Neural progenitor cell (in vitro differentiated cells): ENCODE data around the gene NKAIN4. TPM values are rescaled to one million over a fixed set of nuclear protein-coding genes. Genes with fewer than 3 reads are reported as not detected.

ENCODE experiments used
- DNase-seq: peaks from one replicate; pipeline ENCODE4 v3.0.0-alpha.2; 2016; ENCODE audit warnings: low spot score
- H2AFZ ChIP-seq: fragments of 200-600 bp; sonication (generic); replicated peaks from 2 replicates; pipeline ENCODE4 v1.6.1; 2016; ENCODE audit warnings: antibody characterized with exemption
- H3F3A ChIP-seq: fragments of 200-600 bp; sonication (generic); 2 replicates; pipeline ENCODE4 v1.6.1; 2016; ENCODE audit warnings: antibody characterized with exemption, low read depth
- H3K27ac ChIP-seq: fragments of 200-600 bp; sonication (generic); 2 replicates; pipeline ENCODE4 v1.5.1; 2016; ENCODE audit warnings: mild to moderate bottlenecking
- H3K27me3 ChIP-seq: fragments of 200-600 bp; sonication (generic); 2 replicates; pipeline ENCODE4 v1.6.1; 2016; ENCODE audit warnings: mild to moderate bottlenecking, moderate library complexity
- H3K36me3 ChIP-seq: fragments of 200-600 bp; sonication (generic); 2 replicates; pipeline ENCODE4 v1.5.1; 2016
- H3K4me1 ChIP-seq: fragments of 200-600 bp; sonication (generic); 2 replicates; pipeline ENCODE4 v1.6.1; 2016; ENCODE audit warnings: mixed run types
- H3K4me2 ChIP-seq: fragments of 200-600 bp; sonication (generic); 2 replicates; pipeline ENCODE4 v1.6.1; 2016
- H3K4me3 ChIP-seq: fragments of 200-600 bp; sonication (generic); 2 replicates; pipeline ENCODE4 v1.5.1; 2016
- H3K79me2 ChIP-seq: fragments of 200-600 bp; sonication (generic); 2 replicates; pipeline ENCODE4 v1.6.1; 2016; ENCODE audit warnings: low read depth
- H3K9ac ChIP-seq: fragments of 200-600 bp; sonication (generic); 2 replicates; pipeline ENCODE4 v1.6.1; 2016
- H3K9me3 ChIP-seq: fragments of 200-600 bp; sonication (generic); 2 replicates; pipeline ENCODE4 v1.5.1; 2016; ENCODE audit warnings: low read depth
- H4K20me1 ChIP-seq: fragments of 200-600 bp; sonication (generic); 2 replicates; pipeline ENCODE4 v1.6.1; 2016; ENCODE audit warnings: low read depth
- H3K27ac Mint-ChIP-seq: 3 replicates; pipeline ENCODE4 v1.8.0; 2021; ENCODE audit warnings: mixed read lengths
- H3K27me3 Mint-ChIP-seq: 2 replicates; pipeline ENCODE4 v1.8.0; 2022; ENCODE audit warnings: low read depth, mild to moderate bottlenecking, inconsistent platforms, moderate library complexity, mixed read lengths; ENCODE audit not compliant: insufficient read depth
- H3K36me3 Mint-ChIP-seq: 3 replicates; pipeline ENCODE4 v1.8.0; 2021; ENCODE audit warnings: mixed read lengths
- H3K4me1 Mint-ChIP-seq: 3 replicates; pipeline ENCODE4 v1.8.0; 2021; ENCODE audit warnings: mixed read lengths
- H3K4me3 Mint-ChIP-seq: 3 replicates; pipeline ENCODE4 v1.8.0; 2021; ENCODE audit warnings: mild to moderate bottlenecking, moderate library complexity, mixed read lengths
- H3K9me3 Mint-ChIP-seq: 3 replicates; pipeline ENCODE4 v1.8.0; 2020; ENCODE audit warnings: mixed read lengths
- EZH2 ChIP-seq: fragments of 200-600 bp; sonication (generic); IDR thresholded peaks from 2 replicates; pipeline ENCODE4 v1.6.1; 2017; ENCODE audit warnings: antibody characterized with exemption, mild to moderate bottlenecking, moderate library complexity
- EZH2phosphoT487 ChIP-seq: fragments of 200-600 bp; sonication (generic); IDR thresholded peaks from 2 replicates; pipeline ENCODE4 v1.6.1; 2017; ENCODE audit warnings: antibody characterized with exemption
- total RNA-seq: library from RNA; depleted of rRNA; stranded (reverse); fragments of >200 nt; gene quantifications from 2 replicates; pipeline ENCODE4 v1.2.3, GENCODE V29; 2015; ENCODE audit warnings: low replicate concordance
- TF ChIP-seq, protein P1 (sequence below): fragments of 200-600 bp; sonication (generic); IDR thresholded peaks from 2 replicates; pipeline ENCODE4 v1.5.1; 2017; ENCODE audit warnings: antibody characterized with exemption, mild to moderate bottlenecking

The NKAIN4 gene
- total RNA-seq, 1 donor from 2014 or later = 9.7 TPM

DNA sequence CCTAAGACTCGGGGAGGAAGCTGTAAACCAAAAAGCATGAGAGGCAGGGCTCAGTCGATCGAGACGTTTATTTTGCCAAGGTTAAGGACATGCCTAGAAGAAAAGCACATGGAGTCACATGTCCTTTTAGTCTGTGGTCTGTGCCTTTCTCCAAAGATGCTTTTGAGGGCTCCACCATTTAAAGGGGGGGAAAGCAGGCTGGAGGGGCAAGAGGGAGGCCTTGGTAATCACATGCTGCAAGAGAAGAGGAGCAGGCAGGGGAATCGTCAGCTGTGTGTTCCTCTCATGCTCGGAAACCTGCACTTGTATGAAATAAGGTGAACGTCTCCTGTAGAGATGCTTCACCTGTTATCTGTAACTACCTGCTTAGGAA is 29.2 kb downstream of the NKAIN4 start:
- TF ChIP-seq EZH2 (no peak), EZH2phosphoT487 (no peak)
- TF ChIP-seq, protein P1, sequence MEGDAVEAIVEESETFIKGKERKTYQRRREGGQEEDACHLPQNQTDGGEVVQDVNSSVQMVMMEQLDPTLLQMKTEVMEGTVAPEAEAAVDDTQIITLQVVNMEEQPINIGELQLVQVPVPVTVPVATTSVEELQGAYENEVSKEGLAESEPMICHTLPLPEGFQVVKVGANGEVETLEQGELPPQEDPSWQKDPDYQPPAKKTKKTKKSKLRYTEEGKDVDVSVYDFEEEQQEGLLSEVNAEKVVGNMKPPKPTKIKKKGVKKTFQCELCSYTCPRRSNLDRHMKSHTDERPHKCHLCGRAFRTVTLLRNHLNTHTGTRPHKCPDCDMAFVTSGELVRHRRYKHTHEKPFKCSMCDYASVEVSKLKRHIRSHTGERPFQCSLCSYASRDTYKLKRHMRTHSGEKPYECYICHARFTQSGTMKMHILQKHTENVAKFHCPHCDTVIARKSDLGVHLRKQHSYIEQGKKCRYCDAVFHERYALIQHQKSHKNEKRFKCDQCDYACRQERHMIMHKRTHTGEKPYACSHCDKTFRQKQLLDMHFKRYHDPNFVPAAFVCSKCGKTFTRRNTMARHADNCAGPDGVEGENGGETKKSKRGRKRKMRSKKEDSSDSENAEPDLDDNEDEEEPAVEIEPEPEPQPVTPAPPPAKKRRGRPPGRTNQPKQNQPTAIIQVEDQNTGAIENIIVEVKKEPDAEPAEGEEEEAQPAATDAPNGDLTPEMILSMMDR = no peak
- H4K20me1 ChIP-seq = no peaks in the 10 kb centered on the region
- H3K4me3 Mint-ChIP-seq = no peak overlapping the region
- H3K27me3 Mint-ChIP-seq = peaks cover 24% of the 10 kb centered on the region
- peaks cover 43% of the 10 kb centered on the region for H3K4me1 Mint-ChIP-seq
- no peaks in the 10 kb centered on the region for H3K9me3 Mint-ChIP-seq
- no peaks in the 10 kb centered on the region for H3K79me2 ChIP-seq
- no peak overlapping the region for H3K4me2 ChIP-seq
- no peaks in the 10 kb centered on the region for H3K36me3 ChIP-seq
- H3K4me3 ChIP-seq = no peak overlapping the region
- H3K36me3 Mint-ChIP-seq = no peaks in the 10 kb centered on the region
- peaks cover 22% of the 10 kb centered on the region for H3F3A ChIP-seq
- H2AFZ ChIP-seq = no peak overlapping the region
- no peak overlapping the region for H3K27ac ChIP-seq
- DNase-seq = no peak
- no peaks in the 10 kb centered on the region for H3K9me3 ChIP-seq
- H3K4me1 ChIP-seq = peaks cover 24% of the 10 kb centered on the region
- peak overlapping the region; percentile 78 for H3K27ac Mint-ChIP-seq
- no peak overlapping the region for H3K9ac ChIP-seq
- peaks cover 7% of the 10 kb centered on the region for H3K27me3 ChIP-seq

DNA sequence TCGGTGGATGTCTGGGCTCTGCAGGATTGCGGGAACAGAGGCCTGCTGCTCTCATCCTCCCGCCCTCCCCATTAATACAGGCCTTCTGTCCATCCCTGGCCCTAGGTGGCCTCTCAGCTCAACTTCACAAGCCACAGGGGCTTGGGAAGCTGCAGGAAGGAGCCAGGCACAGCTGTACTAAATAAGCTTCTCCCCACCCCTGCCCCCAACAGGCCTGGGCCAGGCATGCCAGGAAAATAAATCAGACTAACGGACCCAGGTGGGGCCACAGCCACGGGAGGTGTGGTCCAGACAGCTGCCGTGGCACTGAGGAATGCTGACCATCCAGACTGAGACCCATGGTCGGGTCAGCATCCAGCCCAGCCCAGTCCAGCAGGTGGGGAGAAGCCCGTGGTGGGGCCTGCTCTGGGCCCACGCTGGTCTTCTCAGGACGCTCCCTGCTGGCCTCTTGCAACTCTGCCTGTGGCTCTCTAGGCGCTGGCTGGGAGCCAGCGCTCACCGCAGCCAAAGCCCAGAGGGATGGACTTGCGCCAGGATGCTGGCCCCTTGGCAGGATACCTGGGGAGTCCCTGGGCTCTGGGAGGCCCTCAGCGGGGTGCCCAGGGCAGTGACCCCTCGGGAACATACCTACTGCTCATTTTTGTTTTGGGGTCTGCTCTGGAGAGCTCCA is 29.7 kb downstream of the NKAIN4 start:
- Mint-ChIP-seq H3K27ac (peak overlapping the region; percentile 74), H3K4me1 (peaks cover 40% of the 10 kb centered on the region), H3K27me3 (peaks cover 25% of the 10 kb centered on the region), H3K9me3 (no peaks in the 10 kb centered on the region), H3K4me3 (peak overlapping the region; percentile 59), H3K36me3 (no peaks in the 10 kb centered on the region)
- no peak overlapping the region for H3K4me2 ChIP-seq
- H3K4me1 ChIP-seq = peaks cover 20% of the 10 kb centered on the region
- DNase-seq = peak; percentile 58
- no peaks in the 10 kb centered on the region for H4K20me1 ChIP-seq
- H3K9me3 ChIP-seq = no peaks in the 10 kb centered on the region
- no peaks in the 10 kb centered on the region for H3K79me2 ChIP-seq
- H3K9ac ChIP-seq = no peak overlapping the region
- peaks cover 19% of the 10 kb centered on the region for H3F3A ChIP-seq
- H3K4me3 ChIP-seq = no peak overlapping the region
- TF ChIP-seq EZH2phosphoT487 (no peak), EZH2 (no peak)
- TF ChIP-seq, protein P1 = no peak
- H3K27me3 ChIP-seq = peaks cover 7% of the 10 kb centered on the region
- no peaks in the 10 kb centered on the region for H3K36me3 ChIP-seq
- no peak overlapping the region for H3K27ac ChIP-seq
- no peak overlapping the region for H2AFZ ChIP-seq

DNA sequence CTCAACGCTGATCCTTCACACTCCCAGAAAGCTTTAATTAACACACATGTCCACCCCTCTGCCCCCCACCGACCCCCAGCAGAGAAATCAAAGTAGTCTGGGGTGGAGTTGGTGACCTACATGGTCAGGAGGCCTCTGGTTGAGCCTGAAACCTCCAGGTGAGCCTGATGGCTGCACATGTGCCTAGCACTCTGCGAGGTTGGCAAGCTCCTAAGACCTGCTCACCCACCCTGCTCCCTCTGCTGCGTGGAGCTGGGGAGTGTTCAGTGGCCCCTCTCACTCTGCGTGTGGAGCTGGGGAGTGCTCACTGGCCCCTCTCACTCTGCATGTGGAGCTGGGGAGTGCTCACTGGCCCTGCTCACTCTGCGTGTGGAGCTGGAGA is 30.4 kb downstream of the NKAIN4 start:
- peaks cover 15% of the 10 kb centered on the region for H3F3A ChIP-seq
- peaks cover 7% of the 10 kb centered on the region for H3K27me3 ChIP-seq
- Mint-ChIP-seq H3K27ac (peak overlapping the region; percentile 94), H3K4me3 (peak overlapping the region; percentile 27), H3K27me3 (peaks cover 25% of the 10 kb centered on the region), H3K36me3 (no peaks in the 10 kb centered on the region), H3K9me3 (no peaks in the 10 kb centered on the region), H3K4me1 (peaks cover 34% of the 10 kb centered on the region)
- no peak overlapping the region for H3K9ac ChIP-seq
- H3K36me3 ChIP-seq = no peaks in the 10 kb centered on the region
- TF ChIP-seq EZH2phosphoT487 (no peak), EZH2 (no peak)
- TF ChIP-seq, protein P1 = no peak
- H3K9me3 ChIP-seq = no peaks in the 10 kb centered on the region
- no peak overlapping the region for H3K4me2 ChIP-seq
- no peak overlapping the region for H3K27ac ChIP-seq
- H4K20me1 ChIP-seq = no peaks in the 10 kb centered on the region
- peaks cover 12% of the 10 kb centered on the region for H3K4me1 ChIP-seq
- no peaks in the 10 kb centered on the region for H3K79me2 ChIP-seq
- H3K4me3 ChIP-seq = no peak overlapping the region
- no peak overlapping the region for H2AFZ ChIP-seq
- DNase-seq = no peak
